Osteocyte (in vitro differentiated cells): ENCODE results near the gene ACKR1. TPM values are rescaled to one million over a fixed set of nuclear protein-coding genes. Genes with fewer than 3 reads are reported as not detected.
A peak's percentile ranks its signal among the peaks of the same experiment; 100 is the strongest.

ENCODE experiments used
- DNase-seq: peaks from one replicate; pipeline ENCODE4 v3.0.0; 2021; ENCODE audit warnings: mixed read lengths; ENCODE audit not compliant: unreplicated experiment; ENCODE audit errors: extremely low spot score
- H3K27ac Mint-ChIP-seq: one replicate; pipeline ENCODE4 v1.8.0; 2021; ENCODE audit warnings: mild to moderate bottlenecking, mixed read lengths; ENCODE audit not compliant: unreplicated experiment
- H3K27me3 Mint-ChIP-seq: one replicate; pipeline ENCODE4 v1.8.0; 2021; ENCODE audit warnings: mixed read lengths; ENCODE audit not compliant: unreplicated experiment
- H3K36me3 Mint-ChIP-seq: one replicate; pipeline ENCODE4 v1.8.0; 2021; ENCODE audit warnings: mixed read lengths; ENCODE audit not compliant: unreplicated experiment
- H3K4me1 Mint-ChIP-seq: one replicate; pipeline ENCODE4 v1.8.0; 2021; ENCODE audit warnings: mixed read lengths; ENCODE audit not compliant: unreplicated experiment
- H3K4me3 Mint-ChIP-seq: one replicate; pipeline ENCODE4 v1.8.0; 2021; ENCODE audit warnings: mild to moderate bottlenecking, moderate library complexity, mixed read lengths; ENCODE audit not compliant: unreplicated experiment
- H3K9me3 Mint-ChIP-seq: one replicate; pipeline ENCODE4 v1.8.0; 2021; ENCODE audit warnings: mixed read lengths; ENCODE audit not compliant: unreplicated experiment
- total RNA-seq: library from RNA; stranded (reverse); gene quantifications from 2 replicates; pipeline ENCODE4 v1.2.1, GENCODE V29; 2021
- TF ChIP-seq, protein P1 (sequence below): fragments of 200-600 bp; sonication (generic); IDR thresholded peaks from 2 replicates; pipeline ENCODE4 v1.5.0; 2021; ENCODE audit warnings: antibody characterized with exemption, mild to moderate bottlenecking, moderate library complexity

Gene ACKR1
- total RNA-seq, 1 donor from 2014 or later: not detected

DNA sequence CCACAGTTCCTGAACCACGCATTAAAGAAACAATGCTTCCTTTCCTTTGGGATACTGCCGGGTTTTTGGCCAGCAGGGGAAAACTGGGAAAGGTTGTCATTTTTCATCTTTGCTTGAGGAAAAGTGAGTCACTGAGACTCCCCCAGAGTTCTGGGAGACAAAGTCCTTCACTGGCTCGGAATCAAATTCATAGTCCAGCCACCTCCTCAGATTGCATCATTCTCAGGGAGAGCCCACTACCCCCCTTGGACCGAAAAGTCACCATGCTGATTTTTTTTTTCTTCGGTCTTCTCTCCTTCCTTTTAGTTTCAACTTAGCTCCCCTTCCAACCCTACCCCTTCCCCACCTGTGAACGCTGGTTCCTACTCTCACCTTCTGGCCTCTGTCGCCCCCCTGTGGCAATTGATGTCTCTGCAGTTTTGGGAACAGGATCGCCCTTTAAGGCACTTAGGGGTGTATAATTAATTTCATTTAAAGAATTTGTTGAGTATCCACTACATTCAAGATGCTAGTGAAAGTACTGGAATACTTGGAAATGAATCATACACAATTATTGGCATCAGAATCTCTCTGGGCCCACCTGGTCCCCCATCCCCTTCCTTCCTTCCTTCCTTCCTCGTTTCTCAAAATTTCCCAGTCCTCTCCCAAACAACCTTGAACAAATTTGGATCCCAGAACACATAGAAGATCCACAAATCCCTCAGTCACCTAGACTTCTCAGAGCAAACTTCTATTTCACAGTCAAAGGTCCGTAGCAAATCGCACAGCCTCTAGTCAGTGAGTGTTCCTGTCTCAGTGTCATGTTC lies 6.9 kb downstream of the ACKR1 start:
- Mint-ChIP-seq H3K36me3 (no peaks in the 10 kb centered on the region), H3K9me3 (no peaks in the 10 kb centered on the region), H3K27me3 (peaks cover 5% of the 10 kb centered on the region), H3K4me1 (no peaks in the 10 kb centered on the region), H3K27ac (no peak overlapping the region), H3K4me3 (no peak overlapping the region)
- TF ChIP-seq, protein P1, sequence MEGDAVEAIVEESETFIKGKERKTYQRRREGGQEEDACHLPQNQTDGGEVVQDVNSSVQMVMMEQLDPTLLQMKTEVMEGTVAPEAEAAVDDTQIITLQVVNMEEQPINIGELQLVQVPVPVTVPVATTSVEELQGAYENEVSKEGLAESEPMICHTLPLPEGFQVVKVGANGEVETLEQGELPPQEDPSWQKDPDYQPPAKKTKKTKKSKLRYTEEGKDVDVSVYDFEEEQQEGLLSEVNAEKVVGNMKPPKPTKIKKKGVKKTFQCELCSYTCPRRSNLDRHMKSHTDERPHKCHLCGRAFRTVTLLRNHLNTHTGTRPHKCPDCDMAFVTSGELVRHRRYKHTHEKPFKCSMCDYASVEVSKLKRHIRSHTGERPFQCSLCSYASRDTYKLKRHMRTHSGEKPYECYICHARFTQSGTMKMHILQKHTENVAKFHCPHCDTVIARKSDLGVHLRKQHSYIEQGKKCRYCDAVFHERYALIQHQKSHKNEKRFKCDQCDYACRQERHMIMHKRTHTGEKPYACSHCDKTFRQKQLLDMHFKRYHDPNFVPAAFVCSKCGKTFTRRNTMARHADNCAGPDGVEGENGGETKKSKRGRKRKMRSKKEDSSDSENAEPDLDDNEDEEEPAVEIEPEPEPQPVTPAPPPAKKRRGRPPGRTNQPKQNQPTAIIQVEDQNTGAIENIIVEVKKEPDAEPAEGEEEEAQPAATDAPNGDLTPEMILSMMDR: peak; percentile 69
- DNase-seq: no peak

DNA sequence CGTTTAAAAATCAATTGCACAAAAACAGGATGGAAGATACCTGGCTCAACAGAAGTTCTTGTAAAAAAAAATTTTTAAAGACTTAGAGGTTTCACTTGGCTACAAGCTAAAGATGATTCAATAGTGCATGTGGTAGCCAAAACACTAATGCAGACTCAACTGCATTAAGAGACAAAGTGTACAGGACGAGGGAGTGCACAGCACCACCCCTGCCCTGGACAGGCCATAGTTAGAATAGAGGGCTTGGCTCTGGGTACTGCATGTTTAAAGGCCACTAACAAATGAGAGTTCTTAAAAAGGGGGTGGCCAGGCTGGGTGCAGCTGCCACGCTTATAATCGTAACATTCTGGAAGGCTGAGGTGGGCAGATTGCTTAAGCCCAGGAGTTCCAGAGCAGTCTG lies 7.9 kb downstream of the ACKR1 start:
- DNase-seq: no peak
- Mint-ChIP-seq H3K36me3 (no peaks in the 10 kb centered on the region), H3K4me3 (no peak overlapping the region), H3K4me1 (no peaks in the 10 kb centered on the region), H3K27me3 (peaks cover 2% of the 10 kb centered on the region), H3K9me3 (no peaks in the 10 kb centered on the region), H3K27ac (no peak overlapping the region)
- TF ChIP-seq, protein P1: no peak

DNA sequence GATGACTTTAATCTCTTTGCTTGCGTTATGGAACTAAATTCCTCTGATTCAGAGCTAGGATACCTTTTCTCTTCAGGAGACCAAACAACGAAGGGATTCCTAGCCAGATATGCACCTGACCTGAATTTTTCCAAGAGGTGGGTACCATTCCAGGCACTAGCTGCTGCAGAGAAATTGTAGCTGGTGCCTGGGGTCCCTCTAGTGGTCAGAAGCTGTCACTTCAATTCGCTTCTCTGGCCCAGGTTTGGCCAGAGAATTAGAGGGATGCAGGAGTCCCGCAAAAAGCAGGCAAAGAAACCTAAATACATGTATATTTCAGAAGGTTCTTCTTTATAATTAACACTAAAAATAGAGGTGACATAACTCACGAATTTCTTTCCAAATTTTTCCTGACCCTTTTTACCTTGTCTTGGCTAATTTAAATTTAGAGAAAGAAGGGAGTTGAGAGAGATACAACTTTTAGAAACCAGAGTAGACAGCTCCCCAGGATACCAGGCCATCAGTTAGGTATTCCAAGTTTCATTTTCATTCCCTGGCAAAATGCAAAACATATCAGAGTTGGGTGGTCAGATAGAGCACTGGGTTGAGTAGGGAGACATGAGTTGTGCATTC lies 9.6 kb downstream of the ACKR1 start:
- DNase-seq: no peak
- Mint-ChIP-seq H3K36me3 (no peaks in the 10 kb centered on the region), H3K27me3 (peaks cover 2% of the 10 kb centered on the region)

DNA sequence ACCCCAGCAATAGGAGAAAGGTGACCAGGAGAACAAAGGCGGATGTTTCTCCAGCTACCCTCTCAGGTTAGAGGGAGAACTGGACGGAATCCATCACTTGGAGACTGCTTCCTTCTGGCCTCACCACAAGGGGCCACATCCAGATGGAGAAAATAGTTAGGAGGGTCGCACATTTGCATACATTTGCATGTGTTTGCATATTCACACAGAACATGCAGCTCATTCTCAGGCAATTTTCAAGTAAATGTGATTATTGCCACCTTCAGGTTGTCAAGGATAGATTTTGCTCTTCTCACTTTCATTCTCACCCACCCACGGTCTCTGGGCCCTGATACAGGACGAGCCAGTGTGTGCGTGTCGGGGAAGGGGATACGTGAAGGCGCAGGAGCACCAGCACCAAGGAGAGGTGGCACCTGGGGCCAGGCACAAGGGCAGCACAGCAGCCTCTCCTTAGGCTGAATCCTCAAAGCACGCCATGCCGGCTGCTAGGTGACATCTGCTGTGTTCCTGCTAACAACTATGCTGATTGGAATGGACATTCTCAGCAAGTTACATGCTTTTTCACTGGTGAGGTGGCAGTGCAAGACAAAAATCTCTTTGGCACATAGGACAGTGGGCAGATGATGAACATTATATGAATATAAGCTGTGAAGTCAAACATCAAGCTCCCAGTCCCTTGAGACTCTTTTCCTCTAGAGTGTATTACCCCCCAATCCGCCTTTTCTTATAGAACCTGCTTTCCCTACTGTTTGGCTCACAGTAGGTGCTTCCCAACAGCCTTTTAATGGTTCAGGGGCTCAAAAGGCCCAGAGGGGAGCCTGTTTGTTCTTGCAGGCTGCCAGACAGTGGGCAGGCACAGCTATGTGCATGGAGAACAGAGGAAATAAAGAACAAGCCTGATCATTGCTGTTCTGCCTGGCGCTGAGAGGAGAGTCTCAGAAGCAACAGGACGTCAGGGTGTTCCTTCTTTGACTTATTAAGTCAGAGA lies 14.3 kb downstream of the ACKR1 start:
- H3K4me3 Mint-ChIP-seq: no peak overlapping the region
- H3K36me3 Mint-ChIP-seq: no peaks in the 10 kb centered on the region
- no peak for DNase-seq
- H3K9me3 Mint-ChIP-seq: no peaks in the 10 kb centered on the region
- H3K27ac Mint-ChIP-seq: no peak overlapping the region
- peaks cover 2% of the 10 kb centered on the region for H3K27me3 Mint-ChIP-seq
- H3K4me1 Mint-ChIP-seq: no peaks in the 10 kb centered on the region
- TF ChIP-seq, protein P1: no peak

More for the DNA sequence above, 9.6 kb downstream of the ACKR1 start:
- no peak overlapping the region for H3K27ac Mint-ChIP-seq
- TF ChIP-seq, protein P1: peak; percentile 88
- no peaks in the 10 kb centered on the region for H3K9me3 Mint-ChIP-seq
- no peak overlapping the region for H3K4me3 Mint-ChIP-seq
- no peaks in the 10 kb centered on the region for H3K4me1 Mint-ChIP-seq
